GM20000 (cell line): ENCODE measurements around the gene ADPRH.
"Not testable (repeated sequence)": the region's sequence is repeated elsewhere in the genome, so short reads cannot be mapped to it uniquely, and the experiment has no call there.

Experiments
- DNase-seq: peaks from one replicate; pipeline ENCODE4 v3.0.0; 2012; ENCODE audit warnings: low spot score
- TF ChIP-seq, protein P1 (sequence below): IDR thresholded peaks from 2 replicates; pipeline ENCODE4 v1.5.1; 2012; ENCODE audit warnings: mild to moderate bottlenecking, control low read depth; ENCODE audit errors: extremely low read depth, missing control alignments

Gene ADPRH

GRCh38 chr3:119541547-119541946, 37.7 kb upstream of the ADPRH start:
- TF ChIP-seq, protein P1, sequence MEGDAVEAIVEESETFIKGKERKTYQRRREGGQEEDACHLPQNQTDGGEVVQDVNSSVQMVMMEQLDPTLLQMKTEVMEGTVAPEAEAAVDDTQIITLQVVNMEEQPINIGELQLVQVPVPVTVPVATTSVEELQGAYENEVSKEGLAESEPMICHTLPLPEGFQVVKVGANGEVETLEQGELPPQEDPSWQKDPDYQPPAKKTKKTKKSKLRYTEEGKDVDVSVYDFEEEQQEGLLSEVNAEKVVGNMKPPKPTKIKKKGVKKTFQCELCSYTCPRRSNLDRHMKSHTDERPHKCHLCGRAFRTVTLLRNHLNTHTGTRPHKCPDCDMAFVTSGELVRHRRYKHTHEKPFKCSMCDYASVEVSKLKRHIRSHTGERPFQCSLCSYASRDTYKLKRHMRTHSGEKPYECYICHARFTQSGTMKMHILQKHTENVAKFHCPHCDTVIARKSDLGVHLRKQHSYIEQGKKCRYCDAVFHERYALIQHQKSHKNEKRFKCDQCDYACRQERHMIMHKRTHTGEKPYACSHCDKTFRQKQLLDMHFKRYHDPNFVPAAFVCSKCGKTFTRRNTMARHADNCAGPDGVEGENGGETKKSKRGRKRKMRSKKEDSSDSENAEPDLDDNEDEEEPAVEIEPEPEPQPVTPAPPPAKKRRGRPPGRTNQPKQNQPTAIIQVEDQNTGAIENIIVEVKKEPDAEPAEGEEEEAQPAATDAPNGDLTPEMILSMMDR = no peak

DNA sequence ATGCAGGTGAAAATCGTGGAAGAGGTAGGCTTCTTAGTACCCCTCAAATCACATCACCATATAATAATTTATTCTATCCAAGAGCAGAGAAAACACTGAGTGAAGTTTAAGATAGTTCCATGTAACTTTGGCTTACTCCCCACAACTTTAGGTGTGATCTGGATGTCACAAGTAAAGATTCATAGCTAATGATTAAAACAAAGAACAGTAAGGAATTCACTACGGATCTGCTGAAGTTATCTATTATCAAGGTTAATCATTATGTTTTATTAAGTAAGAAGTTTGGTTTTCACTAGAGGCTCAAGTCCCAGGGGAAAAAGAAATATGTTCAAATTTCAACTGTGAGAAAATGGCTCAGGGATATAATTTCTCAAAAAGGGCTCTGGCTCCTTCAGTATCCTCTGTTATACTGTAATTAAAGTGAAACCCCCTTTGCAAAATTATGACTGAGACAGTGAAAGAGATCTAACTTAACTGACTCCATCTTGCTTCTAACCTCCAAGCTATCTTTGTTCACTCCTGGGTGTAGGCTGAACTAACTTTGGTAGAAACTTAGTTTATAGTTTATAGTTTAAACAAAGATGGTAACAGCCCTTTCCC, 37.0 kb upstream of the ADPRH start:
- DNase-seq = no peak
- TF ChIP-seq, protein P1 = no peak

More at GRCh38 chr3:119541547-119541946, 37.7 kb upstream of the ADPRH start:
- no peak for DNase-seq

DNA sequence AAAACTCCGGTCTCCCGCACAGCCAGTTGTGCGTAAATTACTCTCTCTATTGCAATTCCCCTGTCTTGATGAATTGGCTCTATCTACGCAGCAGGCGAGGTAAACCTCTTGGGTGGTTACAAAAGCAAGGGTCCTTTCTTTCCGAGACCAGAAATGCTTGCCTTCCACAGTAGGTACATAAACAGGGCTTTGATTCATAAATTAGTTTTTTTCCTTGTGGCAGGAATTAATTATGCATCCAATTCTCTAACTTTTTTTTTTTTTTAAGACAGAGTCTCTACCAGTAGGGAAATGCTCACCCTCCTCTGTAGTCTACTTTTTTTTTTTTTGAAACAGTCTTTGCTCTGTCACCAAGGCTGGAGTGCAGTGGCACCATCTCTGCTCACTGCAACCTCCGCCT, 36.1 kb upstream of the ADPRH start:
- no peak for DNase-seq

GRCh38 chr3:119547227-119547626, 32.1 kb upstream of the ADPRH start:
- TF ChIP-seq, protein P1 = no peak
- DNase-seq = no peak

More for the DNA sequence above, 36.1 kb upstream of the ADPRH start:
- TF ChIP-seq, protein P1 = no peak

DNA sequence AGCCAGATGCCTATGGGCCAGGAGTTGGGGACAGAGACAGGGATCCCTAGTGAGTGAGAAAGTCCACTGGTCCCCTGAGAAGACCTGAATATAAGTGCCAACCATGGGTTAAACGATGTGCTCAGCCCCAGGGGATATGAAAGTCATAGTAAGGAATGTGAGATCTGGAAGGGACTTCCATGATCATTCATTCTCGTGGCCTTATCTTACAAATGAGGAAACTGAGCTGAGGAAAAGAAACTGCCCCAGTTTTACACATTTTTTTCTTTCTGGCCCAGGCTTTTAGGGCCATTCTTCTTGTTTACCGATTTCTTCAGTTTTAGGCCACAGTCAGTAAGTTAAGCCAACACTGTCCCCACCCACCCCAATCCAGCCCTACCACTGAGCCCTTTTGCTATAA, 31.0 kb upstream of the ADPRH start:
- TF ChIP-seq, protein P1 = no peak

GRCh38 chr3:119550192-119550910, 28.9 kb upstream of the ADPRH start:
- DNase-seq = no peak
- TF ChIP-seq, protein P1 = no peak

More for the DNA sequence above, 31.0 kb upstream of the ADPRH start:
- no peak for DNase-seq

- DNase-seq = no peak
- TF ChIP-seq, protein P1 = no peak
Measured at GRCh38 chr3:119551598-119551997, 27.7 kb upstream of the ADPRH start.

- DNase-seq = not testable (repeated sequence)
Measured at GRCh38 chr3:119552928-119553327, 26.4 kb upstream of the ADPRH start.
